Activated naive CD4-positive, alpha-beta T cell treated with anti-CD3 and anti-CD28 coated beads, Interleukin-2, amount 50 U/mL, for 16 hours (primary cell): ENCODE data around the gene SMAP1.
"Not testable (repeated sequence)": the region's sequence is repeated elsewhere in the genome, so short reads cannot be mapped to it uniquely, and the experiment has no call there.

ENCODE experiments used
- DNase-seq: peaks from one replicate; pipeline ENCODE4 v3.0.0-alpha.2; 2020

Gene SMAP1

DNA sequence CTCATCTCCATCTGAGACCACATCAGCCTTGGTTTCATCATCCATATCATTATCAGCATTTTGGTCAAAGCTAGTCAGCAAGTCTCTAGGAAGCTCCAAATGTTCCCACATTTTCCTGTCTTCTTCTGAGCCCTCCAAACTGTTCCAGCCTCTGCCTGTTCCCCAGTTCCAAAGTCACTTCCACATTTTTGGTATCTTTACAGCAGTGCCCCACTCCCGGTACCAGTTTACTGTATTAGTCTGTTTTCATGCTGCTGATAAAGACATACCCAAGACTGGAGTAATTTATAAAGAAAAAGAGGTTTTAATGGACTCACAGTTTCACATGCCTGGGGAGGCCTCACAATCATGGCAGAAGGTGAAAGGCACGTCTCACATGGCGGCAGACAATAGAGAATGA lies 74.8 kb downstream of the SMAP1 start:
- not testable (repeated sequence) for DNase-seq

DNA sequence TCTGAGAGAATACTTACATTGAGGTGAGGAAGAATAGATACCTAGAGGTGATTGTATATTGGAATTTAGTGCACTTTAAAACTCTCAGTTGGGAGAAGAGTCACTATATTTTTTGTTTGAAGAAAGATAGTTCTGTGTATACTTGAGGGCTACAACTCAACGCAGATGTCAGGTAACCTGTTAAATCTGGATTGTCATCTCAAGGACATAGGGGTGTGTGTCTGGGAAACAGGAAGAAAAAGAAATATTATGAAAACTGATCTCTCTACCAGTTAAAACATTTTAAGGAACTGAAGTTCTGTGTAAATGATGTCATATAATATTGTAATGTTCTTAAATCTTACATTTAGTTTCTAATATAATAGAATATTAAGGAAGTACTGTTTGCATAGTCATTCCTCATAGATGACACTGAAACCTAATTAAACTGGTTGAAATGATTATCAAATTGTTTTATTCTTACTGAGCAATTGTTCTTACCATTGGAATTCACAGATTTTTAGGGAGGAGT lies 86.2 kb downstream of the SMAP1 start:
- no peak for DNase-seq

DNA sequence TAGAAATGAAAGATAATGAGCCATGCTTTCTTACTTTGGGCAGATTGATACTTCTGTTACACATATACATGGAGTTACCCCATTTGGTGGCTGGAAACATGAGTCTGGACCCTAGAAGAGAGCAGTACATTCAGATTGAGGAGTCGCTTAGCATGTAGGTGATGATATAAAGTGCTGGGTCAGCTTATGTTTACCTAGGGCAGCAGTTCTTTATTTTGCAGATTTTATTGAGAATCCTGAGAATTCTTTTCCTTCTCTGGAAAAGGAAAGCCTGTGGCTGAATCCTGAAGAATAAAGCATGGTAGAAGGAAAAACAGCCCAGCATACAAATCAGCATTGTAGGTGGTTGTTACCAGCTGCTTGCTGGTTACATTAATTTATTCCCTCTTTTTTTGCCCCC lies 91.2 kb downstream of the SMAP1 start:
- no peak for DNase-seq

DNA sequence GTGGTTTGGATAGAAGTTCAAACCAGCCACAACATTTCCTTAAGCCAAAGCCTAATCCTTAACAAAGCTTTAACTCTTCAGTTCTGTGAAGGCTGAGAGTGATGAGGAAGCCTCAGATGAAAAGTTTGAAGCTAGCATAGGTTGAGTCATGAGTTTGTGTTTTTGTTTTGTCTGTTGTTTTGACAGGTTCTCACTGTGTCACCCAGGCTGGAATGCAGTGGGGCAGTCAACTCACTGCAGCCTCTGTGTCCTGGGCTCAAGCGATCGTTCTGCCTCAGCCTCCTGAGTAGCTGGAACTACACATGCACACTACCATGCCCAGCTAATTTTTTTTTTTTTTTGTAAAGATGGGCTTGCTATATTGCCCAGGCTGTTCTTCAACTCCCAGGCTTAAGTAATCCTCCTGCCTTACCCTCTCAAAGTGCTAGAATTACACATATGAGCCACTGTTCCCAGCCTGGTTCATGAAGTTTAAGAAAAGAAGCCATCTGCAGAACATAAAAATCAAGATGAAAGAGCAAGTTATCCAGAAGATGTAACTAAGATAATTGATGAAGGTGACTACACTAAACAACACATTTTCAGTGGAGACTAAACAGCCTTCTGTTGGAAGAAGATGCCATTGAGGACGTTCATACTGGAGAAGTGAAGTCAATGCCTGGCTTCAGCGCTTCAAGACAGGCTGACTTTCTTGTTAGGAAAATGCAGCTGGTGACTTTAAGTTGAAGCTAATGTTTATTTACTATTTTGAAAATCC lies 96.2 kb downstream of the SMAP1 start:
- DNase-seq = no peak

DNA sequence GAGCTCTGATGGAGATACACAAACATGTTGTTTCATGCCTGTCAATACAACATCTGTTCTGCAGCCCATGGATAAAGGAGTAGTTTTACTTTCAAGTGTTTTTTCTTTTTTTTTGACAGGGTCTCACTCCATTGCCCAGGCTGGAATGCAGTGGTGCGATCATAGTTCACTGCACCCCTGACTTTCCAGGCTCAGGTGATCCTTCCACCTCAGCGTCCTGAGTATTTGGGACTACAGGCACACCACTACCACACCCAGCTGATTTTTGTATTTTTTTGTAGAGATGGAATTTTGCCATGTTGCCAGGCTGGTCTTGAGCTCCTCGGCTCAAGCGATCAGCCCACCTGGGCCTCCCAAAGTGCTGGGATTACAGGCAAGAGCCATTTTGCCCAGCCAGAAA lies 97.0 kb downstream of the SMAP1 start:
- no peak for DNase-seq

DNA sequence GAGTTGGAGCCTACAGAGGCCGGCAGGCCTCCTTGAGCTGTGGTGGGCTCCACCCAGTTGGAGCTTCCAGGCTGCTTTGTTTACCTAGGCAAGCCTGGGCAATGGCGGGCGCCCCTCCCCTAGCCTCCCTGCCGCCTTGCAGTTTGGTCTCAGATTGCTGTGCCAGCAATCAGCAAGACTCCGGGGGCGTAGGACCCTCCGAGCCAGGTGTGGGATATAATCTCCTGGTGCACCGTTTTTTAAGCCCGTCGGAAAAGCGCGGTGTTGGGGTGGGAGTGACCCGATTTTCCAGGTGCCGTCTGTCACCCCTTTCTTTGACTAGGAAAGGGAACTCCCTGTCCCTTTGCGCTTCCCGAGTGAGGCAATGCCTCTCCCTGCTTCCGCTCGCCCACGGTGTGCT lies 103.7 kb downstream of the SMAP1 start:
- DNase-seq = not testable (repeated sequence)

DNA sequence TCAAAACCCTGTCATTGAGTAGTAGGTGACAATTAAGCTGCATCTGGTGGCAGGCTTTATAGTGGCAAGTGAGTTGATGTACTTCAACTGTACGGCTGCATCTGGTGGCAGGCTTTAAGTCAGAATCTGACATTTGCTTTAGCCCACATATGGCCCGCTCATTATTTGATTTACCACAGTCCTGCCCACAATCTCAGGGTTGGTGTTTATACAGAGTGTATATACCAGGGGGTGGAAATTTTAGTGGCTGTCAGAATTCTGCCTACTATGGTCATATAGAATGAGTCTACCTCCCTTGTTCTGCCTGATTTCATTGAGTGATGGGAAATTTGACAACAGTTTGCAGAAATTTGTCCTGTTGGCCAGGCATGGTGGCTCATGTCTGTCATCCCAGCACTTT lies 112.3 kb downstream of the SMAP1 start:
- DNase-seq = no peak

DNA sequence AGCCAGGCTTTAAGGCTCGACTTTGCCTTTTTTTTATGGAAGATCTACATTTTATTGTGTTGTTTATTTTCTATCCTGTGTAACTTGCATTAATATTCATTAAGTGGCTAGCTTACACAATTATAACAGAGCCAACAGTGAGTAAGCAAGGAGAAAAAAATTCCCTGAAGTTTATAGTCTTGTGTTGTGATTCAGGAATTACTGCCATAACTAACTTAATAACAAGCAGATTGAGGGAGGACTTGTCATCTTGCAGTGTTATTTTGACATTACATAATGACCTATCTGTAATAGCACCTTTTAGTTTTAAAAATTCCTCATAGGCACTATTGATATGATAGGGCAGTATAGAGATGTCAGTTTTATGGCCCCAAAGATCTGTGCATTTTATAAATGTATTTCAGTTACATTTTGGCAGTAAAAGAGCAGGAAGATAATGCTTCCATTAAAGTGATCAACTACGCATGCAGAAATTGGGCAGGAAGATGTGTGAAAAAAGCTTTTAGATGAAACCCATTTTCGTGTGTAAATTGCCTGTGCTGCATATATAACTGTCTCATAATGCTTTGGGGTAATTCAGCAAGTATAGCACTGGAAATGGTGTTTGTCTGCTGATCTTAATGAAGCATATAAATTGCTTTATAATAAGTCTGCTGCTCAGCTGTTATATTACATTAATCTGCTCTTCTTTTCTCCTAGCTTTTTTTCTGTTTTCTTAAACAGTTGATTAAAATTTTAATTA lies 123.0 kb downstream of the SMAP1 start:
- no peak for DNase-seq

DNA sequence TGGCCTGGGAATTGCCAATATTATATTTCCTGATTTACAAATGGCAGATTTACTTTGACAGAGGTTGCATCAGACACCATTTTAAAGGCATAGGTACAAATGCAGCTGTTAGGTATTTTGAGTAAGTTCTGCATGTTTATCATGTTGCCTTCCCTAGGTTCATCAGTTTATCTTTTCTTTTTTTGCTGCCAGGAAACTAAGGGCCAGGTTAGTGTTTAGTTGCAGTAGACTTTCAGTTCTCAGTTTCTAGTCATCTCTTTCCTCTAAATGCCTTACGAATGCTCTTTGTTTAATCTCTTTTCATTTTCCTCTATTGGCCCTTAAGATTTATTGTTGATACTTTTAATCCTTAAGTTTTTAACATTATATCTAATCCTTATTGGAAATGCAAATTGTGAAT lies 129.9 kb downstream of the SMAP1 start:
- DNase-seq = no peak

DNA sequence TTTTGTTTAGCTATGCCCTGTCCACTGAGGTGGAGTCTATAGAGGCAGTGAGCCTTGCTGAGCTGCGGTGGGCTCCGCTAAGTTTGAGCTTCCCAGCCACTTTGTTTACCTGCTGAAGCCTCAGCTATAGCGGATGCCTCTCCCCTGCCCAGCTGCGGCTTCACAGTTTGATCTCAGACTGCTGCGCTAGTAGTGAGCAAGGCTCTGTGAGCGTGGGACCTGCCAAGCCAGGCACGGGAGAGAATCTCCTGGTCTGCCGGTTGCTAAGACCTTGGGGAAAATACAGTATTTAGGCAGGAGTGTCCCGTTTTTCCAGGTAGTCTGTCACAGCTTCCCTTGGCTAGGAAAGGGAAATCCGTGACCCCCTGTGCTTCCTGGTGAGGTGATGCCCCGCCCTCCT lies 138.4 kb downstream of the SMAP1 start:
- no peak for DNase-seq

DNA sequence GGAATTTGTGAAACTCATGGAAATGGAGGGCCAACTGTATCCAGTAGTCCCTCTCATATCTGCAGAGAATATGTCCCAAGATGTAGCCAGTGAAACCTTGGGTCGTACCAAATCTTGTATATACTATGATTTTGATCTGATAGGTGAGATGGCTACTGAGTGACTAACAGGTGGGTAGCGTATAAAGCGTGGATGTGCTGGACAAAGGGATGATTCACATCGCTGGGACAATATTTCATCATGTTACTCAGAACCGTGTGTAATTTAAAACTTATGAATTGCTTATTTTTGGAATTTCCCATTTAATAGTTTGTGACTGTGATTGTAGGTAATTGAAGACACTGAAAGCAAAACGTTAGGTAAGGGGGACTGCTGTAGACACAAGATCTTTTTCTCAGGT lies 144.1 kb downstream of the SMAP1 start:
- DNase-seq = no peak

DNA sequence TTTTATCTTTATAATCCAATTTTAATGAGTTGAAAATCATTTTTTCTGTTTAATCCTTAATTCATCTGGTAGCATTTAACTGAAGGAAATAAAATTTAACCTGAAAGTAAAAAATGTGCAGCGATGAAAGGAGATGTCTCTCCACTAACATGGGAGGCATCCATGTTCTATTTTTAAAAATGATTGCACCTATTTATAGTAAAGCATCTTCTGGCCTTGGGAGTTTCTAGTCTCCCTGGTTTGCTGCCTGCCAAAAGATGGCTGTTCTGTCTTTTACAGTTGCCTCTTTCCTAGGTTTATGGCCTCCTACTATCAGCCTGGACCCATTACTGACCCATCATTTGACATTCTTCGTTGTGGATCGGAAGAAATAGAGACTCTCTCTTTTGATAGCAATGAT lies 146.2 kb downstream of the SMAP1 start:
- DNase-seq = no peak

DNA sequence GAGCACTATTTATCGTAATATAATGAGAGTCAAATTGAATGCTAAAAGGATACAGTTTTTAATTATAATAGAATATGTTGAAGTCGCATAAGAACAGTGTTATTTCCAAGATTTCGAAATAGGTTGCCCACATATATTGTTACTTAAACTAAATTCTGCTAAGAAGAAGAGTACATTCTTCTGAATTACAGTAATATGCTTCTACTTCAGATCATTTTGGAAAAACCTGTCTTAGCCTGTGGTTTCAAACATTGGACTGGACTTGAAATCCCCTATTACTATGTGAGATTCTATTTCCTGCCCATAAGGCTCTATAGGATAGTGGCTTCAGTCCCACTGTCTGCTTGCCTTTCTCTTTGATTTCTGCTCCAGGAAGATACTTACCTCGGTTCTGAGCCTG lies 152.0 kb downstream of the SMAP1 start:
- no peak for DNase-seq

DNA sequence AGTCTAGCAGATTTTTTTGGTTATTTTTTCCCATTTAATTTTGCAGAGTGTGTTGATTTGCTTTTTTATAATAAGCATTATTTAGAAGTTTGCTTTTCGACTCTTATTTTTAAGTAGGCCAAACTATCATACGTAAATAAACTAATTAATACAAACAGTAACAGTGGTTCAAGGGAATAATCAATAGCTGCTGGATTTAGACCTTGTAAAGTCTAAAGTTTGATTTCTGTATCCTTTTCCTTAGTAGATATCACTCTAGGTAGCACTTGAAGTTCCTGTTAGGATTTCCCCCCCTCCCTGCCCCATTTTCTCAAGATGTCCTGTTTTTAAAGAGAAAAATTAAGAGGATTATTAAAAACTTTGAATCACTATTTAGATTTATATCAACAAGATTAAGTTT lies 153.1 kb downstream of the SMAP1 start:
- no peak for DNase-seq

DNA sequence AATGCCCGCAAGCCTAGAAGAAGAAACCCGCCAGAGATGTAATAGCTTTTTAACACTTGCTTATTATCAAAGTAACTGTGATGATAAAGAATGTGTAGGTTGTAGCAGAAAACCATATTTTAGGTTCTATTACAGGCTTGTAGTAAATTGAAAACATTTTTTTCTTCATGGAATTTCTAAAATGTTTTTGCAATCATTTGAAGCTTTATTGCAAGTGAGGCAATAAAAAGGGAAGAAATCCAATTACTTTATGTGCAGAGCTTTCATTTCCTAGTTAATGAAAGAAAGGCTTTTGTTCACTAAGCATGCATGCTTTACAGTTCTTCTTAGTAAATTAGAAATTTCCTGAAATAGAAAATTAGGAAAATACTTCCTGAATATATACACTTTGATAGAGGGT lies 154.1 kb downstream of the SMAP1 start:
- DNase-seq = no peak

DNA sequence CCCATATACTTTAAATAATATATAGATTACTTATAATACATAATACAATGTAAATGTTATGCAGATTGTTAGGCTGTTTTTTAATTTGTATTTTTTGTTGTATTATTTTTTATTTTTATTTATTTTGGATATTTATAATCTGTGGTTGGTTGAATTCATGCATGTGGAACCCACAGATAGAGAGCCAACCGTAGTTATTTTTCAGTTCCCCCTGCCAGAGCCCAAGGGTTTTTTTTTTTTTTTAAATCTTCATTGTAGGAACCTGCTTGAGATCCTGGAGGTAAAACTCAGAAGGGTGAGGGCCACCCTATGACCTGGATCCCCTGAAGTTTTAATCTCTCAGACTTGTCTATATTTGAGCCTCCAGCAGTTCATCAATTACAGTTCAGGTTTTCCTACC lies 156.0 kb downstream of the SMAP1 start:
- DNase-seq = no peak

DNA sequence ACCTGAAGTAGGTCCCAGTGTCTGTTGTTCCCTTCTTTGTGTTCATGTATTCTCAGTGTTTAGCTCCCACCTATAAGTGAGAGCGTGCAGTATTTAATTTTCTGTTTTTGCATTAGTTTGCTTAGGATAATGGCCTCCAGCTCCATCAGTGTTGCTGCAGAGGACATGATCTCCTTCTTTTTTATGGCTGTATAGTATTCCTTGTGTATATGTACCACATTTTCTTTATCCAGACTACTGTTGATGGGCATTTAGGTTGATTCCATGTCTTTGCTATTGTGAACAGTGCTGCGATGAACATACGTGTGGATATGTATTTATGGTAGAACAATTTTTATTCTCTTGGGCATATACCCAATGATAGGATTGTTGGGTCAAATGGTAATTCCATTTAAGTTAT lies 163.7 kb downstream of the SMAP1 start:
- DNase-seq = no peak

DNA sequence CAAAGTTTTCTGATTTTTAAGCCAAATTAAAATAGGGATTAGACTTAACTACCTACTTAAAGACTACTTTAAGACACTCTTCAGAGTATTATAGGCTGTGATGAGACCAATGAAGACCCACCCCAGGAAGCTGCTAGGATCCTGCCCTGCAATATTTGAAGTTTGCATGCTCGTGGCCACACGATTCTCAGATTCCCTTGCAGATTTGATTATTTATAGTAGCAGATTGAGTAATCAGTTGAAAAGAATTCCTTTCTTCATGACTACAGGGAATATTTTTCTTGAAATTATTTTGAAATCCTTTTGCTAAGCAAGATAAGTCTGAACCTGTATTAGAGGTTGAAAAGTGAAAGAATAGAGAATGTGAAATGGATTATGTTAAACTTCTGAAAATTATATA lies 166.8 kb downstream of the SMAP1 start:
- no peak for DNase-seq

DNA sequence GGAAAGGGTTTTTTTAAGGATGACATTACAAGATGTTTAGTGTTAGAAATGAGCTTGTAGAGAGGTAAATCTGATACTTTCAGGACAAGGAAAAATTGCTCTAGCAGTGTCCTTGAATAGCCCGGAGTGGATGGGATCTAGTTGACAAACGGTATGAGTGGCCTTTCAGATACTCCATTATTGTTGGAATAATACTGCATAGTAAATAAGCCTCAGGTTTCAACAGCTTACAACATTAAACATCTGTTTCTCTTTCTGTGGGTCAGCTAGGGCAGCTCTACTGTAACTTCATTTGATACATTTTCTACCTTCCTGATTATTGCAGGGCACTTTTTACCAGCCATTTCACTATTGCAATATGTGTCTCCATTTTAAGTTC lies 171.2 kb downstream of the SMAP1 start:
- no peak for DNase-seq

DNA sequence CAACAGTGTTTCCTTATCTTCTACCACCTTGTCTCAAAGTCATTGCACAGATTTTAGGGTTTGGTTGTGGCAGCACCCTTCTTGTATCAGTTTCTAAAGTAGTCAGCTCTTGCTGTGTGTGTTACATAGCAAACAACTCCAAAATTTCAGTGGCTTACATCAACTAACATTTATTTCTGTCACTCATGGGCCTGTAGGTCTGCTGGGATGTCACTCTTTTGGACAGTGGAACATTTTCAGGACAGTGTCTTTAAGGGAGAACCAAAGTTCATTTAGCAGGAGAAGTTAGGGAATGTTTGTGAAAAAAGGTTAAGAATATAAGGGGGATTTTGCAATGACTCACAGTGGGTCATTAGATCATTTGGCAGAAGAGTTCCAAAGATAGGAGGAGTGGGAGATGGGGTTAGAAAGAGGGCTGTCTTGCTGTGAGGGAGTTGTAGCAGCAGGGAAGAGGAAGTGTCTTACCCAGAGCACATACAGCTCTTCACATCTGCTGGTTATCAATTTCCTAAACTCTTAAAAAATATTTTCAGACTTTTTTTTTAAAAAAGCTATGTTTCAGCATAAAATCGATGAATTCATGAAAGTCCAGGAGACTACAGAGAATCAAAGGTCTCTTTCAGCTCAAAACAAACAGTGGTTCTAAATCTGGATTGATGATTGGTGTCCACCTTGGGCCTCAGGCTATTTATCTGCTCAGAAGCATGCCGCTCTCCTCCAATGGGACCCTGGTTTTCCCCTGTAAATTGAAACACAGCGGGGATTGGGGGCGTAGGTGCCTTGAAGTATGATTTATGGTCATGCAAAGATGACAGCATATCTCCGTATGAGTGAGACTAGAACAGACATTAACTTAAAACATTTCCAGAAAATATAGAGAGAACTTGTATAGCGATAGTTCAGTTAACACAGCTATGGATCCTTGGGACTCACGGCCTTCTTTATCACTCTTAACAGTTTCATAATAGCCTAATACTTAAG lies 171.9 kb downstream of the SMAP1 start:
- DNase-seq = no peak

DNA sequence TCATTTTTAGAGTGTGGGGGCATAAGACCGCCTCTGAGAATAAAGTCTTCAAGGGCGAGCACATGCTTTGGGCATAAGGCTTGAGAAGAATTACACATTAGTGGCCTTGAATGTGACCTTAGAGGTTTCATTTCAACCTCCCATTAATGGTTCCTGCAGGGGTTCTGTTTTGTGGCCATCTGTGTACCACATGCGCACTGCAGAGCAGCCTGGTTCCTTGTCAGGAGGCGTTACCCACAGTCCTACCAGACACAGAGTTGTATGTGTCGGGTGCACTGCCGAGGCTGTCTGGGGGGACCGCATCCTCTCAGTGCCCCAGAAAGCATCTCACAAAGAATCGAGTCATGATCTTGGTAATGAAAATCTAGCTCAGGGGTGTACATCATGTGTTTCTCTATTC lies 173.4 kb downstream of the SMAP1 start:
- no peak for DNase-seq

DNA sequence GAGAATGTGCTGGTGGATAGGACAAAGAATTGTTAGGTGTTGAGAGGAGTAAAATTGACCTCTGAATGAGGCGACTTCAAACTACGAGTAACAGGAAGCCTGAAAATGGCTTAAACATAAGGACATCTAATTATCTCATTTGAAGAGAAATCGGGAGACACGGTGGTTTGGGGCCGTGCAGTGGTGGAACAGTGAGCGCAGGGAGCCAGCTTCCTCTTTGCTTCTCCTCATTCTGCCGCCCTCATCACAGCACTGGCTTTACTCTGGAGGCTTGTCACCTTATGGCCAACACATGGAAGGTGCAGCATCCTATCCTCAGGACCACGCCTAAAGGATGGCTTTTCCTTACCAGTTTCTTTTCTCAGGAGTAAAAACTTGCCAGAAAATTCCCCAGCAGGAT lies 174.9 kb downstream of the SMAP1 start:
- no peak for DNase-seq

DNA sequence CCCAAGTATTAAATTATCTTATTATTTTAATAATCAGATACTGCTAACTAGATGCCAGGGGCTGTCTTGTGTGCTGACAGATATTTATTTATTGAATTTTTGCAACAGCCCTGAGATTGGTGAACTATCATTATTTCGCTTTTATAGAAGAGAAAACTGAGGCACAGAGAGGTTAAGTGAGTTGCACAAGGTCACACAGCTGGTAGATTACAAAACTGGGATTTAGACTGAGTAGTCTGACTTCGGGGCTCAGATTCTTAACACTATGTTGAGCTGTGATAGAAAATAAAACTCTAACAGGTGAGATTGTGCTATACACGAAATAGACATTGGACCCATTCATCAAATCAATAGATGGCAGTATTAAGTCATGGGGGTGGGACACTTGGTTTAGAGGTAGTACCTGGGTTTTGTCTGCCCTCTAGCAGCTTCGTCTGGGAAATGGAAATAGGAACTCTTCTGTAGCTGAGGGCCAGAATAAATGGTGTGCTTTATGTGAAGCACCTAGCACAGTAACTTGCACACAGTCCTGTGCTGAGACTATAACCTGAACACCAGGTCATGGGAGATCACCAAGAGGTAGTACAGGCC lies 175.7 kb downstream of the SMAP1 start:
- DNase-seq = no peak
